Measurements from ENCODE around the gene CSNK1D. TPM values are rescaled to one million over a fixed set of nuclear protein-coding genes. Genes with fewer than 3 reads are reported as not detected.

The CSNK1D gene
- total and polyA plus RNA-seq, 2 experiments from 2014 or later: 55.3 to 66.4 TPM

- Mint-ChIP-seq H3K9me3 (peaks cover 7% of the 10 kb centered on the region; the same call in 2 of the 3 replicates), H3K4me3 (no peak overlapping the region), H3K4me1 (no peaks in the 10 kb centered on the region; the same call in 2 of the 3 replicates), H3K27me3 (ENCODE audit: insufficient read depth, low read depth, poor library complexity) (peaks cover 9% of the 10 kb centered on the region), H3K27ac (no peak overlapping the region), H3K36me3 (ENCODE audit: low read depth) (peaks cover 79% of the 10 kb centered on the region)
- TF ChIP-seq CTCF (conservative IDR thresholded peaks at IDR 0.05; ENCODE audit: low read depth in 2 of 2) (no peak), CREB1 (CRISPR knock-in tag; IDR thresholded peaks at IDR 0.05; ENCODE audit: low read depth) (no peak), ZNF331 (CRISPR knock-in tag; IDR thresholded peaks at IDR 0.05; ENCODE audit: low read depth) (no peak), ZNF462 (CRISPR knock-in tag; IDR thresholded peaks at IDR 0.05) (no peak), POLR2AphosphoS5 (IDR thresholded peaks at IDR 0.05; ENCODE audit: low read depth) (no peak), NANOG (IDR thresholded peaks at IDR 0.05; ENCODE audit: borderline replicate concordance) (no peak), ZNF114 (CRISPR knock-in tag; IDR thresholded peaks at IDR 0.05) (no peak), STAT1 (IDR thresholded peaks at IDR 0.05; ENCODE audit: unreplicated experiment) (no peak), ETS1 (IDR thresholded peaks at IDR 0.05) (no peak), JUNB (IDR thresholded peaks at IDR 0.05; ENCODE audit: unreplicated experiment) (no peak), EZH2 (IDR thresholded peaks at IDR 0.05; ENCODE audit: low read depth, unreplicated experiment) (no peak), EZH2phosphoT487 (IDR thresholded peaks at IDR 0.05; ENCODE audit: unreplicated experiment) (no peak)
- TF ChIP-seq, protein P1, sequence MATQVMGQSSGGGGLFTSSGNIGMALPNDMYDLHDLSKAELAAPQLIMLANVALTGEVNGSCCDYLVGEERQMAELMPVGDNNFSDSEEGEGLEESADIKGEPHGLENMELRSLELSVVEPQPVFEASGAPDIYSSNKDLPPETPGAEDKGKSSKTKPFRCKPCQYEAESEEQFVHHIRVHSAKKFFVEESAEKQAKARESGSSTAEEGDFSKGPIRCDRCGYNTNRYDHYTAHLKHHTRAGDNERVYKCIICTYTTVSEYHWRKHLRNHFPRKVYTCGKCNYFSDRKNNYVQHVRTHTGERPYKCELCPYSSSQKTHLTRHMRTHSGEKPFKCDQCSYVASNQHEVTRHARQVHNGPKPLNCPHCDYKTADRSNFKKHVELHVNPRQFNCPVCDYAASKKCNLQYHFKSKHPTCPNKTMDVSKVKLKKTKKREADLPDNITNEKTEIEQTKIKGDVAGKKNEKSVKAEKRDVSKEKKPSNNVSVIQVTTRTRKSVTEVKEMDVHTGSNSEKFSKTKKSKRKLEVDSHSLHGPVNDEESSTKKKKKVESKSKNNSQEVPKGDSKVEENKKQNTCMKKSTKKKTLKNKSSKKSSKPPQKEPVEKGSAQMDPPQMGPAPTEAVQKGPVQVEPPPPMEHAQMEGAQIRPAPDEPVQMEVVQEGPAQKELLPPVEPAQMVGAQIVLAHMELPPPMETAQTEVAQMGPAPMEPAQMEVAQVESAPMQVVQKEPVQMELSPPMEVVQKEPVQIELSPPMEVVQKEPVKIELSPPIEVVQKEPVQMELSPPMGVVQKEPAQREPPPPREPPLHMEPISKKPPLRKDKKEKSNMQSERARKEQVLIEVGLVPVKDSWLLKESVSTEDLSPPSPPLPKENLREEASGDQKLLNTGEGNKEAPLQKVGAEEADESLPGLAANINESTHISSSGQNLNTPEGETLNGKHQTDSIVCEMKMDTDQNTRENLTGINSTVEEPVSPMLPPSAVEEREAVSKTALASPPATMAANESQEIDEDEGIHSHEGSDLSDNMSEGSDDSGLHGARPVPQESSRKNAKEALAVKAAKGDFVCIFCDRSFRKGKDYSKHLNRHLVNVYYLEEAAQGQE (IDR thresholded peaks at IDR 0.05; ENCODE audit: unreplicated experiment): no peak
- peaks cover 63% of the 10 kb centered on the region for H3K79me2 ChIP-seq (replicated peaks; ENCODE audit: insufficient read depth)
- peaks cover 56% of the 10 kb centered on the region for H3K36me3 ChIP-seq (ENCODE audit: insufficient read depth)
- peaks cover 48% of the 10 kb centered on the region for H4K20me1 ChIP-seq (replicated peaks; ENCODE audit: insufficient read depth)
- ATAC-seq: no peak
- no peaks in the 10 kb centered on the region for H3K9me2 ChIP-seq (ENCODE audit: insufficient read depth)
- H3K27ac ChIP-seq (ENCODE audit: low read depth): no peak overlapping the region
- DNase-seq (ENCODE audit: low spot score): no peak
- no peak overlapping the region for H3K4me2 ChIP-seq
- H3F3A ChIP-seq (replicated peaks; ENCODE audit: low read depth): peaks cover 10% of the 10 kb centered on the region
- no peaks in the 10 kb centered on the region for H3K27me3 ChIP-seq (ENCODE audit: insufficient read depth)
- H2AFZ ChIP-seq: no peak overlapping the region
- H3K4me3 ChIP-seq: no peak overlapping the region
- no peaks in the 10 kb centered on the region for H3K4me1 ChIP-seq (ENCODE audit: insufficient read depth)
Observed at GRCh38 chr17:82253179-82253544, 20.3 kb downstream of the CSNK1D start.
